ENCODE data around the gene CPLX1.
"Not testable (repeated sequence)": the region's sequence is repeated elsewhere in the genome, so short reads cannot be mapped to it uniquely, and the experiment has no call there.

Gene CPLX1

GRCh38 chr4:819401-820229 is 6.3 kb downstream of the CPLX1 start:
- DNase-seq (ENCODE audit: low spot score): no peak

GRCh38 chr4:818106-818921 is 7.6 kb downstream of the CPLX1 start:
- no peak for DNase-seq (ENCODE audit: low spot score)

DNA sequence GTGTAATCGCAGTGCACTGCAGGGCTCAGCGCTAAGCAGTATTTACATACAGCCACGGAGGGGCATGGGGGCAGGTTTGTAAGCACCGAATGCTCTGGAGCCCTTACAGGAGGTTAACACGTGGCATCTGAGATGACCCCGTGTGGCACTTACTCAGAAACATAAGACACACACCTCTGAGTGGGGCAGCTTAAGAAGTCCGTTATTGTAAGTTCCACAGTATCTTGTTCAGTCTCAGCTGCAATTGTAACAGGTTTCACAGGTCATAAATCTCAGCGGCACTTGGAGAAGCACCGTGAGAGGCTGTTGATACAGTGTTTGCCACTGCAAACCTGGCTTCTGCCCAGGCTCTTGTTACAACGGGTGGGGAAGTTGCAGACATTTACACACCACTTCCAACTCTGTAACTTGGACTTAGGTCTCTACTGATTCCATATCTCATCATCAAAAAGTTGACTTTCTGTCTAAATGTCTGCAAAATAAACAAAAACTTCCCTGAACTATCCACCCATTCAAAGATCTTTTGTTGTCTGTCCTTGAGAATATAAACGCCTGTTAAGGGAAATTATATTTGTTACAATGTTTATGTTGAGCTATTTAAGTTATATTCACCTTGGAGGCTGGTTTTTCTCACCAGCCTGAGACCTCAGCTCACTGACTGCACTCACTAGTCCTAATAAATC is 10.3 kb downstream of the CPLX1 start:
- no peak for DNase-seq (ENCODE audit: low spot score)

DNA sequence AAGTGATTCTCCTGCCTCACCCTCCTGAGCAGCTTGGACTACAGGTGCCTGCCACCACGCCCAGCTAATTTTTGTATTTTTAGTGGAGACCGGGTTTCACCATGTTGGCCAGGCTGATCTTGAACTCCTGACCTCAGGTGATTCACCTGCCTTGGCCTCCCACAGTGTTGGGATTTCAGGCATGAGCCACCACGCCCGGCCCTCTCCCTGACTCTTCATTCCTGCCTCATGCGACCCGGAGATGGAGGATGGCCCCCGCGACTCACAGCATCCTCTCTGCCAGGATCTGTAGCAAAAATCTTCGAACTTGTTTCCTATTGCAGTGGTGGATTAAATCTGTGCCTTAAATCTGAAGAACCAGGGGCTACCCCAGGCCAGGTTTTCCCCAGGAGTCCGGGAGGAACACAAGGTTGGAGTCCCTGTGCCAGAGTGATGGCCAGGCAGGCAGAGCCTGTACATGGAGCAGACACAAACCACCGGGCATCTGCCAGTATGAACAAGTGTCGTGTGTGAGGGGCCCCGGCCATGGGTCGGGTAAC is 11.5 kb downstream of the CPLX1 start:
- DNase-seq (ENCODE audit: low spot score): no peak

- DNase-seq (ENCODE audit: low spot score): no peak
Observed at GRCh38 chr4:813900-814299, 12.0 kb downstream of the CPLX1 start.

DNA sequence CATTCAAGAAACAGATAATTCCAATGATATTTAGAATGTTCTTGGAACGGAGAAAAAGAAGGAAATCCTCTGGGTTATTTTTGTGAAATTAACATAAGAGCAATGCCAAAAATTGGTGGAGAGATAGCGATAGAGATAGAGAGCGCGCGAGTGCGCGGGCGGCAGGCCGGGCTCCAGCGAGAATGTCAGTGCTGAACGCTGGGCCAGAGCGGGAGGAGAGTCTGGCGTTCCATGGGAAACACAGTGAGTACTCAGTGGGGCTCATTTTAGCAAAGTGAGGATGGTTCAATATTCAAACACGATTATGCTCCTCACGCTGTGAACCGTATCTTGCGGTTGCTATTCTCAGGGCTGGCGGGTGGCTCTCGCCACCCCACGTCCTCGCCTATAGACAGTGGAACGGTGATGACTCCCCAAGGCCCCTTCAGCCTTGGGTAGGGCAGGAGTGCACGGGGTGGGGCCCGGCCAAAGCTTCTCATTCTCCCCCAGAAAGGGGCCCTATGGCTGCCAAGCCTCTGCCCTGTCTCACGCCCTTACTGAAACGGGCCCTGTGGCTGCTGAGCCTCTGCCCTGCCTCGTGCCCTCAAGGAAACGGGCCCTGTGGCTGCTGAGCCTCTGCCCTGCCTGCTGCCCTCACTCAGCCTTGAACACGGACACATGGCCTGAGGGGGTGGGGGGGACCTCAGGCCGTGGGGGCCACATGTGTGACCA is 16.9 kb downstream of the CPLX1 start:
- no peak for DNase-seq (ENCODE audit: low spot score)

GRCh38 chr4:807792-808191 is 18.1 kb downstream of the CPLX1 start:
- no peak for DNase-seq (ENCODE audit: low spot score)

DNA sequence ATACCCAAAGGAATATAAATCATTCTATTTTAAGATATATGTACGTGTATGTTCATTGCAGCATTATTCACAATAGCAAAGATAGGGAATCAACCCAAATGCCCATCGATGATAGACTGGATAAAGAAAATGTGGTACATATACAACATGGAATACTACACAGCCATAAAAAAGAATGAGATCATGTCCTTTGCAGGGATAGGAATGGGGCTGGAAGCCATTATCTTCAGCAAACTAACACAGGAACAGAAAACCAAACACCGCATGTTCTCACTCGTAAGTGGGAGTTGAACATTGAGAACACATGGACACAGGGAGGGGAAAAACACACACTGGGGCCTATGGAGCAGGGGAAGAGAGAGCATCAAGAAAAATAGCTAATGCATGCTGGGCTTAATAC is 18.9 kb downstream of the CPLX1 start:
- DNase-seq (ENCODE audit: low spot score): not testable (repeated sequence)

- no peak for DNase-seq (ENCODE audit: low spot score)
Observed at GRCh38 chr4:804804-805203, 21.1 kb downstream of the CPLX1 start.

GRCh38 chr4:803884-804283 is 22.0 kb downstream of the CPLX1 start:
- no peak for DNase-seq (ENCODE audit: low spot score)

GRCh38 chr4:801436-802124 is 24.3 kb downstream of the CPLX1 start:
- DNase-seq (ENCODE audit: low spot score): no peak

- no peak for DNase-seq (ENCODE audit: low spot score)
Observed at GRCh38 chr4:797066-797465, 28.9 kb downstream of the CPLX1 start.

DNA sequence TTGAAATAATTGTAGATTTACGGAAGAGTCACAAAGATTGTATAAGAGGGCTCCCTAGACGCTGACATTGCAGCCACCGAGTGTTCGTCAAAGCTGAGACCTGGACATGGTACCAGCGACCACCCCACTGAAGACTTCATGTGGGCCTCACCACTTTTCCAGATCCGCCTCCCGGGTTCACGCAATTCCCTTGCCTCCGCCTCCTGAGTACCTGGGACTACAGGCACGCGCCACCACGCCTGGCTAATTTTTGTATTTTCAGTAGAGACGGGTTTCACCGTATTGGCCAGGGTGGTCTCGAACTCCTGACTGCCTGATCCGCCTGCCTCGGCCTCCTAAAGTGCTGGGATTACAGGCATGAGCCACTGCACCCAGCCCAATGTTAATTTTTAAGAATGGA is 29.7 kb downstream of the CPLX1 start:
- no peak for DNase-seq (ENCODE audit: low spot score)

DNA sequence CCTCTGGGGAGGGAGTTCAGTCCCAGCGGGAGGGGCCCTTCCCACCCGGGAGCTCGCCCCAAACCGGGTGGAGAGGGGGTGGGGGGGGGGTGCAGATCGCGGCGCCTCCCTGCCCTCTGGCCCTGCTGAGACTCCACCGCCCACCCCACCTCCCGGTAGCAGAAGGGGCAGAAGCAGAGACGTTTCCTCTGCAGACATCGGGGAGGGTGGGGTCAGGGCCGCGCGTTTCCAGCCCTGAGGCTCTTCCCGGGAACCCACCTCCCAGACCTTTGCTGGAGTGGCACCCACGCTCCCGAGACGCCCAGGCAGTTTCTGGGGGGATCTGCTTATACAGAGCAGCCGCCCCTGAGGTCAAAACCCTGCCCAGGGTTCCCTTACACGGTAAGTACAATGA is 30.2 kb downstream of the CPLX1 start:
- no peak for DNase-seq (ENCODE audit: low spot score)

GRCh38 chr4:794900-795725 is 30.8 kb downstream of the CPLX1 start:
- DNase-seq (ENCODE audit: low spot score): no peak

DNA sequence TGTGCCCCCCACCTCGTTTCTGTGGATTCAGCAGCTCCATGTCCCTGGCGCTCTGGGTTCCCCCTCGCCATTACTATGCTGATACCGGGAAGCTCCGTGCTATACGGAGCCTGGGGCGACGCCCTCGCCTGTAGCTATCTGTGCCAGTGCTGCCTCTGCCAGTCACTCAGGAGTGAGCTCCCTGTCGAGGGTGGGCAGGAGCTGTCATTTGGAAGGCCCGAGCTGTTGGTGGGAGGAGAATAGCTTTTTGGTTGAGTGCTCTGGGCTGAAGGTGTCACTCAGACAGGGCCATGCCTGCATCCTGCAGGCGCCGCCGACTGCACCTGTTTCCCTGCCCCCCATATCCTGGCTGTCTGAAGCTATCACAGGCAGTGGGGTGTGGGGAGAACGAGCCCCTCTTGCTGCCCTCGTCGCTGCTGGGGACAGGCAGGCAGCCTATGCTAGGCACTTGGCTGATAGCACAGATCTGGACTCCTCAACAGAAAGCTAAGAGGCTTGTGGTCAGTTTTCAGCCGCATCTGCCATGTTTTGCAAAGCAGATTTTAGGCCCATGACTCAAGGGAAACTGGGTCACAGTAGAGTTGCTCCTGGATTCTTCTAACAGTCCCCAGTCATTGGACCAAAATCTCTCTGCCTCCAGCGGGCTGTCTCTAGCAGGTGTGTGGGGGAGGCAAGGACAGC is 31.8 kb downstream of the CPLX1 start:
- DNase-seq (ENCODE audit: low spot score): no peak

DNA sequence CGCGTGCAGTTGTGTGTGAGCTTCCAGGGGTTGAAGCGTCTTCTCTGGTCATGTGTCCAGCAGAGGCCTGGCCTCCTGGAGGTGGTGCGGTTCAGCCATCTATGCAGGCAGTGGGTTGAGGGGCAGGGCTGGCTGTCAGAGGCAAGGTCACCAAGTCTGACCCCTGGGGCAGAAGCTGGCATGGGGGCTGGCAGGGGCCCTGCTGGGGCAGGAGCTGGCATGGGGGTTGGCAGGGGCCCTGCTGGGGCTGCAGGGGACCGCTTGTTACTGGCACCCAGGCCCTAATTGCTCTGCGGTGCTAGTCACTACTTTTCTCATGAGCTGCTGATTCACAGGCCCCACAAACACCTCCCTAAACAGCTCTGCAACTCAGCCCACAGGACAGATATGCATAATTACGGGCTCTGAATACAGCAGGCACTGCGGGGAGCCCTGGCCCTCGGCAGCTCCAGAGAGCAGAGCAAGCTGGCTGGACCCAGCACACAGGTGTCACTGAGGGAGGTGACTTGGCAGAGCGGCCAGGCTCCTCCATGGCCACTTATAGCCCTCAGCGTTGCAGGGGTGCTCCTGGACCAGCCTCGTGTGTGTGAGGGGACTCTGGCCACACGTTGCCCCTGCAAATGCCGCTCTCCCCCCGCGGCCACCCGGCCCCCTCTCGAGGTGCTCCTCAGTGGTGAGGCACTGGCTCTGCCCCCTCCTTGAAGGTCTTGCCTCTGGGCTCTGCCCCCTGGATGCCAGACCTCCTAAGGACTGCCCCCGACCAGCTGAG is 32.7 kb downstream of the CPLX1 start:
- DNase-seq (ENCODE audit: low spot score): no peak

DNA sequence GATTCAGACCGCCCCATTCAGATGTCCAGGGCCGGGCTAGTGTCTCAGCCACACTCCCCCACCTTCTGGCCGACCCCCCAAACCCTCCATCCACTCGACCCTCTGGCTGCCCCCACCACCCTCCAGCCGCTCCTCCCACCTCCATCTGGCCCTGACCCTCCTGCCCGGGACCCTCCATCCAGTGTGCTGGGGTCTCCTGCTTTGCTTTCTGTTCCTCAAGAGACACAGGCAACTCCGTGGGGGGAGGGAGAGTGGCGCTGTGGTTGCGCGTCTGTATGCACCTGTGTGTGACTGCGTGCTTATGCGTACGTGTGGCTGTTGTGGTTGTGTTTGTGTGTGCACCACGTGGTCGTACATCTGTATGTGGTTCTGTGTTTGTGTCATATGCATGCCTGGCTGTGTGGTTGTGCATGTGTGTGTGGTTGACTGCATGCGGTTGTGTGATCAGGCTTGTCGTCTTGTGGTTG is 33.3 kb downstream of the CPLX1 start:
- DNase-seq (ENCODE audit: low spot score): no peak

Data from ecto neural progenitor cell (in vitro differentiated cells).